Natural killer cell (primary cell): Measurements from ENCODE around the gene HES1. TPM values are rescaled to one million over a fixed set of nuclear protein-coding genes. Genes with fewer than 3 reads are reported as not detected.

Source experiments
- ATAC-seq, 3 donors: fragments of 150-1000 bp in 2 of 3; fragments of 200-7000 bp in 1 of 3; cut with Tn5 transposase; 1 replicate in 1 of 3; 2 replicates in 2 of 3; pipeline ENCODE4 v1.10.0; 2021; ENCODE audit warnings: mild to moderate bottlenecking in 2 of 3, moderate library complexity in 2 of 3
- DNase-seq, 2 donors: peaks; one replicate each; pipeline versions ENCODE4 v3.0.0 to v3.0.0-alpha.2; 2013 to 2021; ENCODE audit warnings: mixed read lengths in 1 of 2
- H3K27ac ChIP-seq: one replicate; pipeline ENCODE4 v1.5.1; 2013; ENCODE audit warnings: mild to moderate bottlenecking, low read length
- H3K27me3 ChIP-seq: one replicate; pipeline ENCODE4 v1.6.1; 2013; ENCODE audit warnings: low read length; ENCODE audit not compliant: control insufficient read depth, insufficient read depth
- H3K36me3 ChIP-seq: one replicate; pipeline ENCODE4 v1.6.1; 2013; ENCODE audit warnings: low read length; ENCODE audit not compliant: control insufficient read depth, insufficient read depth
- H3K4me1 ChIP-seq: one replicate; pipeline ENCODE4 v1.6.1; 2013; ENCODE audit warnings: low read length; ENCODE audit not compliant: control insufficient read depth, insufficient read depth
- H3K4me3 ChIP-seq: one replicate; pipeline ENCODE4 v1.5.1; 2013; ENCODE audit warnings: low read length
- H3K9me3 ChIP-seq: one replicate; pipeline ENCODE4 v1.6.1; 2013; ENCODE audit warnings: low read length; ENCODE audit not compliant: control insufficient read depth, insufficient read depth
- H3K27ac Mint-ChIP-seq, 2 donors: one replicate each; pipeline ENCODE4 v1.8.0; 2022; ENCODE audit warnings: mild to moderate bottlenecking in 2 of 2, mixed read lengths in 2 of 2, moderate library complexity in 1 of 2
- H3K27me3 Mint-ChIP-seq, 2 donors: one replicate each; pipeline ENCODE4 v1.8.0; 2022; ENCODE audit warnings: low read depth in 2 of 2, mixed read lengths in 2 of 2
- H3K36me3 Mint-ChIP-seq: one replicate; pipeline ENCODE4 v1.8.0; 2022; ENCODE audit warnings: mixed read lengths
- H3K4me1 Mint-ChIP-seq, 2 donors: one replicate each; pipeline ENCODE4 v1.8.0; 2022; ENCODE audit warnings: mixed read lengths in 2 of 2
- H3K4me3 Mint-ChIP-seq: one replicate; pipeline ENCODE4 v1.8.0; 2022; ENCODE audit warnings: mild to moderate bottlenecking, moderate library complexity, mixed read lengths
- H3K9me3 Mint-ChIP-seq, 2 donors: one replicate each; pipeline ENCODE4 v1.8.0; 2022; ENCODE audit warnings: mixed read lengths in 2 of 2
- CTCF ChIP-seq: fragments of 200-600 bp; IDR thresholded peaks from one replicate; pipeline ENCODE4 v1.8.0; 2022; ENCODE audit warnings: antibody characterized with exemption
- WGBS: methylation state at CpG from one replicate; pipeline ENCODE4 v1.1.7; 2013; ENCODE audit warnings: missing lambda C conversion rate; ENCODE audit not compliant: insufficient coverage; 5-methylcytosine and 5-hydroxymethylcytosine counted together
- intact Hi-C: fragments of 100-400 bp; cut with micrococcal nuclease; formaldehyde crosslinking; loops from one replicate; pipeline ENCODE4 v1.14.2; 2022
- total RNA-seq, 4 donors: library from RNA; stranded (reverse); fragments of 120-200 nt in 1 of 4; gene quantifications; one replicate each; pipeline versions ENCODE4 v1.2.3 to v1.2.4, GENCODE V29; 2013 to 2022

HES1 gene
- total RNA-seq, 3 donors from 2014 or later (not counting 1 experiment from before 2014, with no cell fraction given), result 1.5 to 4.4 (median 2.2) TPM

GRCh38 chr3:194142156-194142910 lies 6.4 kb downstream of the HES1 start:
- WGBS, result 68% methylated on average over 14 of the region's 14 CpGs
- ATAC-seq, result no peak
- Mint-ChIP-seq H3K4me3 (peak overlapping the region; percentile 84), H3K4me1 (peaks cover 11 to 18% of the 10 kb centered on the region in 2 donors), H3K36me3 (peaks cover 7% of the 10 kb centered on the region), H3K9me3 (no peaks in the 10 kb centered on the region), H3K27ac (peak overlapping the region in 1 of 2 donors; percentile 53), H3K27me3 (peaks cover 21 to 38% of the 10 kb centered on the region in 2 donors)
- H3K4me1 ChIP-seq, result peaks cover 21% of the 10 kb centered on the region
- intact Hi-C loops, result no loop called here
- DNase-seq, result peak in 1 of 2 donors; percentile 37
- H3K27me3 ChIP-seq, result peaks cover 43% of the 10 kb centered on the region
- no peaks in the 10 kb centered on the region for H3K9me3 ChIP-seq
- no peak overlapping the region for H3K4me3 ChIP-seq
- no peak overlapping the region for H3K27ac ChIP-seq
- H3K36me3 ChIP-seq, result no peaks in the 10 kb centered on the region
- TF ChIP-seq CTCF, result no peak

DNA sequence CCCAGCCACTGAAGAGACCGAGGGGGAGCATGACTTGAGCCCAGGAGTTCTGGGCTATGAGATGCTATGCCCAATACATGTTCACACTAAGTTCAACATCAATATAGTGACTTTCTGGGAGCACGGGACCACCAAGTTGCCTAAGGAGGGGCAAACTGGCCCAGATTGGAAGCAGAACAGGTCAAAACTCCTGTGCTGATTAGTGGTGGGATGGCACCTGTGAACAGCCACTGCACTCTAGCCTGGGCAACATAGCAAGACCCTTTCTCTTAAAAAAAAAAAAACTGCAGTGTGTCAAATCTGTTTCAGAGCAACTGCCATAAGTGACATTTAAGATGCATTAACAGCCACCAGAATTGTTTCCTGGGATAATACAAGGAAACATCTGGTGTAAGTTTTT lies 9.8 kb downstream of the HES1 start:
- peaks cover 7% of the 10 kb centered on the region for H3K36me3 Mint-ChIP-seq
- DNase-seq (no peak), ATAC-seq (no peak)
- WGBS, result 84% methylated on average over 2 of the region's 2 CpGs
- peaks cover 16 to 40% of the 10 kb centered on the region in 2 donors for H3K27me3 Mint-ChIP-seq
- no peaks in the 10 kb centered on the region for H3K9me3 Mint-ChIP-seq
- intact Hi-C loops, result no loop called here
- Histone ChIP-seq H3K4me1 (peaks cover 10% of the 10 kb centered on the region), H3K27ac (no peak overlapping the region), H3K9me3 (no peaks in the 10 kb centered on the region), H3K4me3 (no peak overlapping the region), H3K27me3 (peaks cover 15% of the 10 kb centered on the region), H3K36me3 (no peaks in the 10 kb centered on the region)
- no peak overlapping the region for H3K27ac Mint-ChIP-seq
- no peak overlapping the region for H3K4me3 Mint-ChIP-seq
- peaks cover 9 to 10% of the 10 kb centered on the region in 2 donors for H3K4me1 Mint-ChIP-seq
- TF ChIP-seq CTCF, result no peak

DNA sequence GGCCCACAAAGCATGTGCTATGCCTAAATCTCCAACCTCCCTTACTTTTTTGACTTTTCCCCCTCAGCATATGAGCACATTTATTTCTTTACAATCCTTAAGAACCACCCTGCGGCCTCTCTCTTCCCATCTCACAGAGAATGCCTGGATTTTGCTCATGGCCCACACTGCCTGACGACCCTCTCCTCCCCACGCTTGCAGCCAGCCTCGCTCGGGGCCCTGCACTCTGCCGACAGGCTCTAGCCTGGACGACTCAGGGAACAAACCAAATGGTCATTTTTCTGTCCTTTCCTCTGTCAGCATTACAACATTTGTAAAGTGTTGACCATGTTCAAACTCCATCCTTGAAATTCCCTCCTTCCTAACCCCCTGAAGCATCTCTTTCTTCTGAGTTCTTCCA lies 11.7 kb downstream of the HES1 start:
- no peaks in the 10 kb centered on the region for H3K4me1 ChIP-seq
- H3K27me3 ChIP-seq, result peaks cover 4% of the 10 kb centered on the region
- no peak overlapping the region for H3K4me3 ChIP-seq
- H3K27me3 Mint-ChIP-seq, result peaks cover 12 to 35% of the 10 kb centered on the region in 2 donors
- H3K27ac ChIP-seq, result no peak overlapping the region
- no peaks in the 10 kb centered on the region for H3K4me1 Mint-ChIP-seq
- H3K36me3 ChIP-seq, result no peaks in the 10 kb centered on the region
- no peaks in the 10 kb centered on the region for H3K36me3 Mint-ChIP-seq
- intact Hi-C loops, result no loop called here
- TF ChIP-seq CTCF, result no peak
- ATAC-seq (no peak), DNase-seq (no peak)
- H3K9me3 ChIP-seq, result no peaks in the 10 kb centered on the region
- H3K4me3 Mint-ChIP-seq, result no peak overlapping the region
- no peaks in the 10 kb centered on the region for H3K9me3 Mint-ChIP-seq
- WGBS, result 90% methylated on average over 7 of the region's 7 CpGs
- H3K27ac Mint-ChIP-seq, result no peak overlapping the region

DNA sequence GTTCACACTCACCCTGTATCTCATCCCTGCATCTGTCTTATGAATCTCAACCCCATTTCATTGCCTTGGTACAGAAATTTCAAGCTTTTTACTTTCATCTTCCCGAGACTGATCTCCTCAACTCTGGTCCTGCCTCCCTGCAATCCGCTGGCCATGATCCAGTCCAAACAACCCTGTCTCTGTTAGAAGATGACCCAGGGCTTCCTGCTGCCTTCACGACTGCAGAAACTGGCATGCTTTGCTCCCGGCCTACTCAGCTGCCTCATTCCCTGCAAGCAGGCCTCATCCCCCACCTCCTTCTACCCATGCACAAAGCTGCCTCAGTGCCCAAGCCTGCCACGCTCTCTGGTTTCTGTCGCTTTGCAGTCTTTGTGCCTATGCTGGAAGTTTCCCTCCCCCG lies 12.4 kb downstream of the HES1 start:
- H3K9me3 Mint-ChIP-seq, result no peaks in the 10 kb centered on the region
- WGBS, result 89% methylated on average over 7 of the region's 7 CpGs
- intact Hi-C loops, result no loop called here

More for the DNA sequence above, 12.4 kb downstream of the HES1 start:
- no peak overlapping the region for H3K4me3 ChIP-seq
- Mint-ChIP-seq H3K4me1 (no peaks in the 10 kb centered on the region), H3K27me3 (peaks cover 15 to 40% of the 10 kb centered on the region in 2 donors), H3K36me3 (no peaks in the 10 kb centered on the region), H3K4me3 (no peak overlapping the region), H3K27ac (no peak overlapping the region)
- no peaks in the 10 kb centered on the region for H3K9me3 ChIP-seq
- ATAC-seq, result no peak
- TF ChIP-seq CTCF, result no peak
- no peaks in the 10 kb centered on the region for H3K36me3 ChIP-seq
- no peaks in the 10 kb centered on the region for H3K4me1 ChIP-seq
- DNase-seq, result no peak
- H3K27me3 ChIP-seq, result peaks cover 2% of the 10 kb centered on the region
- H3K27ac ChIP-seq, result no peak overlapping the region
